Measurements from ENCODE around the gene MMP8. TPM values are rescaled to one million over a fixed set of nuclear protein-coding genes. Genes with fewer than 3 reads are reported as not detected.

MMP8 gene
- not detected in 5 replicates for total RNA-seq (2022; extraction: Qiagen RNA extraction)

GRCh38 chr11:102724904-102725500 lies at the start of gene MMP8:
MMP8 (minus strand) TSS chr11:102724954; CDS start chr11:102724855, 99 bp downstream.

GRCh38 chr11:102705626-102706025 lies 19.1 kb downstream of the MMP8 start, which contains the start of gene MMP27:
MMP27 (minus strand) TSS chr11:102705769; CDS start chr11:102705714, 55 bp downstream.

Other genes starting within 250 kb of the MMP8 start
- gene MMP7, start 194.2 kb downstream of the MMP8 start, total RNA-seq (2022; extraction: Qiagen RNA extraction): 21.2 to 33.1 TPM (median 24.6 TPM) in 5 replicates
- gene MMP20, start 99.6 kb downstream of the MMP8 start, total RNA-seq (2022; extraction: Qiagen RNA extraction): 0.03 TPM in 1 of 5 replicates, not detected in the others
- gene MMP27, start 19.2 kb downstream of the MMP8 start, total RNA-seq (2022; extraction: Qiagen RNA extraction): not detected in 5 replicates
- 0.59 to 1.3 TPM (median 0.88 TPM) in 5 replicates for gene MMP10, start 55.7 kb upstream of the MMP8 start, total RNA-seq (2022; extraction: Qiagen RNA extraction)
- gene MMP1, start 73.2 kb upstream of the MMP8 start, total RNA-seq (2022; extraction: Qiagen RNA extraction): 0.47 to 1.2 TPM (median 0.86 TPM) in 5 replicates
- gene MMP3, start 118.7 kb upstream of the MMP8 start, total RNA-seq (2022; extraction: Qiagen RNA extraction): 0.03 to 0.41 TPM (median 0.39 TPM) in 3 of 5 replicates, not detected in the others
- 0.05 to 0.07 TPM (median 0.06 TPM) in 3 of 5 replicates, not detected in the others for gene MMP12, start 150.0 kb upstream of the MMP8 start, total RNA-seq (2022; extraction: Qiagen RNA extraction)
- gene MMP13, start 230.8 kb upstream of the MMP8 start, total RNA-seq (2022; extraction: Qiagen RNA extraction): 0.05 TPM in 2 of 5 replicates, not detected in the others

All from A549 treated with CORT108297 at 1 μM for 4 hours (cell line).